Retinal pigment epithelial cell (primary cell): ENCODE results near the gene GBA2.

ENCODE experiments used
- DNase-seq: peaks from one replicate; pipeline ENCODE4 v3.0.0-alpha.2; 2010; ENCODE audit warnings: low read depth
- H3K4me3 ChIP-seq: 2 replicates; pipeline ENCODE4 v1.5.1; 2011; ENCODE audit warnings: mild to moderate bottlenecking, low read length, control low read depth, moderate library complexity
- TF ChIP-seq, protein P1 (sequence below): conservative IDR thresholded peaks from 2 replicates; pipeline ENCODE4 v1.5.1; 2011; ENCODE audit warnings: low read depth, low read length, control low read depth, inconsistent platforms

The GBA2 gene

DNA sequence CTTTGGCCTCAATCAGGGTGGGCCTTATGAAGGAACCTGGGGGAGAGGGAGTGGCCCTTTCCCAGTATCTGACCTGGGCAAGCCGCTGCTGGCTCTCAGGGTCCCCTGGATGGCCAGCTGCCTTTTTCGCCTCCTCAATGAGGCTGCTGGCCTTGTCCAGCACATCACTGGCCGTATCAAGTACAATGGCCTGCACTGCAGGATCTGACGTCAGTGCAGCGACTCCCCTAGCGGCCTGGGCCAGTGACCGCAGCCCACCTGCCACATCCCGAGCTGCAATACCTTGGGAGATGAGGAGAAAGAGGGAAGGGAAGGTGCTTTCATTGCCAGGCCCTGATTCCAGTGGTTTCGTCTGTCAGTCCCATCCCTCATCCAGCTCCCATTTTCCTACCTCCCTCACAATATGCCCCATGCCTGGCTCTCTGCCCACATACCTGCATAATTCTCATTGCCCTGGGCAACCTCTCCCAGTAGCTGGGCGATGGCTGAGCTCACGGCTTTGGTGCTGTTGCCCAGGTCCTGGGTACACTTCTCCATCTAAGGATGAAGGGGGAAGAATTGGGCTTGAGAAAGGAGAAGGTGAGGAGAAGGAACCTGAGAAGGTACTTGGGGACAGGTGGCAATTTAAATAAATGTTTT, 36.1 kb downstream of the GBA2 start:
- no peak overlapping the region for H3K4me3 ChIP-seq
- TF ChIP-seq, protein P1, sequence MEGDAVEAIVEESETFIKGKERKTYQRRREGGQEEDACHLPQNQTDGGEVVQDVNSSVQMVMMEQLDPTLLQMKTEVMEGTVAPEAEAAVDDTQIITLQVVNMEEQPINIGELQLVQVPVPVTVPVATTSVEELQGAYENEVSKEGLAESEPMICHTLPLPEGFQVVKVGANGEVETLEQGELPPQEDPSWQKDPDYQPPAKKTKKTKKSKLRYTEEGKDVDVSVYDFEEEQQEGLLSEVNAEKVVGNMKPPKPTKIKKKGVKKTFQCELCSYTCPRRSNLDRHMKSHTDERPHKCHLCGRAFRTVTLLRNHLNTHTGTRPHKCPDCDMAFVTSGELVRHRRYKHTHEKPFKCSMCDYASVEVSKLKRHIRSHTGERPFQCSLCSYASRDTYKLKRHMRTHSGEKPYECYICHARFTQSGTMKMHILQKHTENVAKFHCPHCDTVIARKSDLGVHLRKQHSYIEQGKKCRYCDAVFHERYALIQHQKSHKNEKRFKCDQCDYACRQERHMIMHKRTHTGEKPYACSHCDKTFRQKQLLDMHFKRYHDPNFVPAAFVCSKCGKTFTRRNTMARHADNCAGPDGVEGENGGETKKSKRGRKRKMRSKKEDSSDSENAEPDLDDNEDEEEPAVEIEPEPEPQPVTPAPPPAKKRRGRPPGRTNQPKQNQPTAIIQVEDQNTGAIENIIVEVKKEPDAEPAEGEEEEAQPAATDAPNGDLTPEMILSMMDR = no peak
- DNase-seq = no peak

DNA sequence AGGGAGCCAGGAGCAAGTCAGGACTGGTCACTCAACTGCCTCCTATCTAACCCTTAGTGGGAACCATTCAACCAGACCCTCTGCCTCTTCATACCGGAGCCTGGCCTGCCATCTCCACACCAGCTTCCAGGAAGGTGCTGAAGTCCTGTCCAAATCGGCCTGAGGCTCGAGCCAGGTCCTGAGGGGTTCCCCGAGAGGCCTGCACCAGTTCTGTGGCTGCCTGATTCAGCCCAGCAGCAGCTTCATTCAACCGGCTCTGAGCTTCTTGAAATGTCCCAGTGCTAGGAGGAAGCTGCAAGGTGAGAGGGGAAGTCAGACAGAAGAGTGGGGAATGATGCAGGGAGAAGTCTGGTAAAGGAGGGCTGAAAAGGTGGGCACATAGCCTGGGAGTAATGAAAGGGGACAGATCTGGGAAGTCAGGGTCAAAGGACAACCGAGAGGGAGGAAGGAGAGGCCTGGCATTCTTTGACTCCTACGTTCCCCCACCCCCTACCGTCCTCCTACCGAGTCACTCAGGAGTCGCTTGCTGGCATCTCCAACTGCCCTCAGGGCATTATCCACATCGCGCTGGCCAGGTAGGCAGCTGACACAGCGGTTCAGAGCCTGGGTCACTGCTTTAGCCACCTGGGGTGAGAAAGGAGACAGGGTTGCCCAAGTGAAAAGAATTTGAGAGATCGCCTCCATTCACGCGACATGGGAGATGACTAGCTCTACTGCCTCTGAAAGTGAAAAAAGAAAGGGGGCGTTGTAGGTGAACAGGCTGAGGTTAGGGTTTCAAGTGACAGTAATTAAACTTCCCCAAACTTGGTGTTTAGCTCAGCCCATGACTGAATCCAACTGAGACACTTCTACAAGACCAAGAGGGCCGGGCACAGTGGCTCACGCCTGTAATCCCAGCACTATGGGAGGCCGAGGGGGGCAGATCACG, 37.3 kb downstream of the GBA2 start:
- no peak overlapping the region for H3K4me3 ChIP-seq
- no peak for DNase-seq
- TF ChIP-seq, protein P1 = no peak

DNA sequence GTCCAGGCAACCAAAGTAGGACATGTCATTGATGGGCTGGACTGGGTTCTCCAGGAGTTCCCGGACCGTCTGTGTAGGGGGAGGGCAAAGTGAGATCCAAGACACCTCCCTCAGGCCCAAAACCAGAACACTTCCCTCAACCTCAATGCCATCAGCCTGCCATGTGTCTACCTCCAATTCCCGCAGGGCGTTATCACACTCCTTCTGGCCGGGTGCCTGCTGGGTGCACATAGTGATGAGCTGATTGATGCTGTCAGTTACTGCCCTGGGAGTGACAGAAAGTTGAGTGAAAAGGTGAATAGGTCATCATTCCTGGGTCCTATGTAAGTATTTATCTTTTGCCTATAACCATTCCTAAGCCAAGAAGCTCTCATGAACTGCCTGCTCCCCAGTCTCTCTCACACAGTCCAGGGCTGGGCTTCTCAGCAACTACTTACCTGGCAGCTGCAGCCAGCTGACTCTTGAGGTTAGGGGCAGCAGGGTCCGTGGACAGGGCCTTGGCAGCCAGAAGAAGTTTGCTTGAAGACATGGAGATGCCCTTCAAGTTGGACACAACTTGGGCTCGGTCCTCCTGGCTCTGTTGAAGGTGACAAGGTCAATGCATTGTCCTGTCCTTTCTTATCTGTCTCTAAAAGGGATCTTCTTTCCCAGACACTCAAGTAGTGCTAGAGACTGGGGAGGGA, 38.1 kb downstream of the GBA2 start:
- DNase-seq = no peak
- TF ChIP-seq, protein P1 = no peak
- no peak overlapping the region for H3K4me3 ChIP-seq

DNA sequence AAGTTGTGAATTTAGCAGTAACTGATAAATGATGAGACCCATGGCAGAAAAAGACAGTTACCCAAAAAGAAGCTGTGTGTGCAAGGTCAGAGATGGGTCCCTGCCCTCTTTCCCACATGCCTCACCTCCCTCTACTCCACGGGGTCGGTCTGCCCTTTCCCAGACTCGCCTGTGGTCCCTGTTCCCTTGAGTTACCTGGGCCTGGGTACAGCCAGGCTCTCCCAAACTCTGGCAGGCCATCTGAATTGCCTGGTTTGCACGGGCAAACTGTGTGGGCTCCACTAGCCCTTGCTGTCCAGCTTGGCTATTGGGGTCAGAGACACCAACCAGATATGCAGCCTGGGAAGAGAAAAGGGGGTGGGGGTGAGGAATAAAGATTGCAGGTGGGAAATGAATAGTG, 40.9 kb downstream of the GBA2 start:
- DNase-seq = no peak
- TF ChIP-seq, protein P1 = no peak
- H3K4me3 ChIP-seq = no peak overlapping the region

DNA sequence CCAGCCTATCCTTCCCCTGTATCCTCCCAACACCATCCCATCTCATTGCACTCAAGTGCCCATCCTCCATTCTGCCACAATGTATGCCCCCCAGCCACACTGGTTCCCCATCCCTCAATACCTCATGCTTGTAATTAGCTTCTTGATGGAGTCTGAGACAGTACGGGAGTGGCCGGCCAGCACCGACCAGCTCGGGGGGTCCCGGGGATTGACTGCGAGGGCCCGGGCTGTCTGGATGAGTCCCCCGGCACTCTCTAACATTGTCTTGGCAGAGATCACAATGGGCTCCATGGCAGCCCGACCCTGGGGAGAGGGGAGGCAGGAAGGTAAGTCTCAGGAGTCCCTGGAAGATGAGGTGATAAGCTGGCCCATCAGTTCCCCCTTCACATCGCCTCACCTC, 42.1 kb downstream of the GBA2 start:
- TF ChIP-seq, protein P1 = no peak
- DNase-seq = no peak
- H3K4me3 ChIP-seq = no peak overlapping the region

DNA sequence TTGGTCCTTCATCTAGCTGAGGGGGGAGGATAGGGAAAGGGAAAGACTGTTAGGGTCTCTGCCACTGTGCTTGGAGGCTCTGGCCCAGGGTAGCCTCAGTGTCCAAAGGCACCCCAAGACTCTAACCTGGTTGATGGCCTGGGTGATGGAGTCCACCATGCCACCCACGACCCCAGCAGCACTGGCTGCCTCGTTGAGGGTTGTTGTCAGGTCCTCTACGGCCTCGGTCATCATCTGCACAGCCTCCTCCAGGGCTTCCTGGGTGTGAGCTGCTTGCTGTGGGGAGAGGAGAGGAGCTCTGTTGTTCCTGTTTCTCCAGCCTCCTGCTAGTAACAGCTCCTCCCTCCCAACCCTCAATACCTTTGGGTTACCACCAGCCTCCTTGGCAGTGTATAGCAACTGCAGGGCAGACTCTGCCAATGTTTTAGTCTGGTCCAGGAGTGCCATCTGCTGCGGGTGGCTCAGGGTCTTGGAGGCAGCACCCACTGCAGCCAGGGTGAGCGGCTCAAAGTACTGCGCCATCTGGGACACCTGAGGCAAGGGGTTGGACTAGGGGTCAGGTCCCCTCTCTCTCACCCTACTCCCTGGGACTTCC, 43.1 kb downstream of the GBA2 start:
- TF ChIP-seq, protein P1 = no peak
- H3K4me3 ChIP-seq = no peak overlapping the region
- no peak for DNase-seq
